Measurements from ENCODE around the gene POLG2.
"Not testable (repeated sequence)": the region's sequence is repeated elsewhere in the genome, so short reads cannot be mapped to it uniquely, and the experiment has no call there.

Gene POLG2

GRCh38 chr17:64470625-64471024, 26.2 kb downstream of the POLG2 start:
- peaks cover 6% of the 10 kb centered on the region for H3K4me1 ChIP-seq (ENCODE audit: control insufficient read depth, insufficient read depth, low read length)
- no peaks in the 10 kb centered on the region for H3K9me3 ChIP-seq (ENCODE audit: control insufficient read depth, insufficient read depth, low read length)
- no peaks in the 10 kb centered on the region for H3K36me3 ChIP-seq (ENCODE audit: control insufficient read depth, insufficient read depth, low read length)
- no peak overlapping the region for H3K4me3 ChIP-seq (ENCODE audit: low read depth, low read length)
- no peaks in the 10 kb centered on the region for H3K27me3 ChIP-seq (ENCODE audit: control insufficient read depth, insufficient read depth, low read length)
- no peak overlapping the region for H3K9ac ChIP-seq (ENCODE audit: low read depth, low read length)

- H3K36me3 ChIP-seq (ENCODE audit: control insufficient read depth, insufficient read depth, low read length); H3K4me3 ChIP-seq (ENCODE audit: low read depth, low read length); H3K27me3 ChIP-seq (ENCODE audit: control insufficient read depth, insufficient read depth, low read length); H3K4me1 ChIP-seq (ENCODE audit: control insufficient read depth, insufficient read depth, low read length); H3K9me3 ChIP-seq (ENCODE audit: control insufficient read depth, insufficient read depth, low read length); H3K9ac ChIP-seq (ENCODE audit: low read depth, low read length): not testable (repeated sequence)
These were observed 30.0 kb downstream of the POLG2 start for GRCh38 chr17:64466834-64467233.

- H3K9ac ChIP-seq (ENCODE audit: low read depth, low read length): no peak overlapping the region
- no peak overlapping the region for H3K4me3 ChIP-seq (ENCODE audit: low read depth, low read length)
- peaks cover 6% of the 10 kb centered on the region for H3K4me1 ChIP-seq (ENCODE audit: control insufficient read depth, insufficient read depth, low read length)
- H3K36me3 ChIP-seq (ENCODE audit: control insufficient read depth, insufficient read depth, low read length): no peaks in the 10 kb centered on the region
- H3K9me3 ChIP-seq (ENCODE audit: control insufficient read depth, insufficient read depth, low read length): no peaks in the 10 kb centered on the region
- H3K27me3 ChIP-seq (ENCODE audit: control insufficient read depth, insufficient read depth, low read length): no peaks in the 10 kb centered on the region
These were observed 30.7 kb downstream of the POLG2 start for GRCh38 chr17:64466019-64466735.

- Histone ChIP-seq H3K36me3 (ENCODE audit: control insufficient read depth, insufficient read depth, low read length) (no peaks in the 10 kb centered on the region), H3K9me3 (ENCODE audit: control insufficient read depth, insufficient read depth, low read length) (no peaks in the 10 kb centered on the region), H3K4me3 (ENCODE audit: low read depth, low read length) (no peak overlapping the region), H3K9ac (ENCODE audit: low read depth, low read length) (no peak overlapping the region), H3K4me1 (ENCODE audit: control insufficient read depth, insufficient read depth, low read length) (peaks cover 2% of the 10 kb centered on the region), H3K27me3 (ENCODE audit: control insufficient read depth, insufficient read depth, low read length) (no peaks in the 10 kb centered on the region)
These were observed 35.1 kb downstream of the POLG2 start for GRCh38 chr17:64461788-64462187.

- no peak overlapping the region for H3K4me3 ChIP-seq (ENCODE audit: low read depth, low read length)
- no peaks in the 10 kb centered on the region for H3K4me1 ChIP-seq (ENCODE audit: control insufficient read depth, insufficient read depth, low read length)
- no peaks in the 10 kb centered on the region for H3K36me3 ChIP-seq (ENCODE audit: control insufficient read depth, insufficient read depth, low read length)
- no peaks in the 10 kb centered on the region for H3K27me3 ChIP-seq (ENCODE audit: control insufficient read depth, insufficient read depth, low read length)
- H3K9ac ChIP-seq (ENCODE audit: low read depth, low read length): no peak overlapping the region
- no peaks in the 10 kb centered on the region for H3K9me3 ChIP-seq (ENCODE audit: control insufficient read depth, insufficient read depth, low read length)
These were observed 35.9 kb downstream of the POLG2 start for GRCh38 chr17:64460955-64461354.

GRCh38 chr17:64459818-64460217, 37.0 kb downstream of the POLG2 start:
- not testable (repeated sequence) for H3K36me3 ChIP-seq (ENCODE audit: control insufficient read depth, insufficient read depth, low read length); H3K9ac ChIP-seq (ENCODE audit: low read depth, low read length); H3K4me3 ChIP-seq (ENCODE audit: low read depth, low read length); H3K9me3 ChIP-seq (ENCODE audit: control insufficient read depth, insufficient read depth, low read length); H3K27me3 ChIP-seq (ENCODE audit: control insufficient read depth, insufficient read depth, low read length); H3K4me1 ChIP-seq (ENCODE audit: control insufficient read depth, insufficient read depth, low read length)

GRCh38 chr17:64459284-64459747, 37.5 kb downstream of the POLG2 start:
- H3K9me3 ChIP-seq (ENCODE audit: control insufficient read depth, insufficient read depth, low read length): no peaks in the 10 kb centered on the region
- no peaks in the 10 kb centered on the region for H3K36me3 ChIP-seq (ENCODE audit: control insufficient read depth, insufficient read depth, low read length)
- H3K27me3 ChIP-seq (ENCODE audit: control insufficient read depth, insufficient read depth, low read length): no peaks in the 10 kb centered on the region
- no peaks in the 10 kb centered on the region for H3K4me1 ChIP-seq (ENCODE audit: control insufficient read depth, insufficient read depth, low read length)
- H3K9ac ChIP-seq (ENCODE audit: low read depth, low read length): no peak overlapping the region
- no peak overlapping the region for H3K4me3 ChIP-seq (ENCODE audit: low read depth, low read length)

GRCh38 chr17:64458756-64459155, 38.1 kb downstream of the POLG2 start:
- Histone ChIP-seq H3K9ac (ENCODE audit: low read depth, low read length) (no peak overlapping the region), H3K36me3 (ENCODE audit: control insufficient read depth, insufficient read depth, low read length) (no peaks in the 10 kb centered on the region), H3K4me1 (ENCODE audit: control insufficient read depth, insufficient read depth, low read length) (no peaks in the 10 kb centered on the region), H3K9me3 (ENCODE audit: control insufficient read depth, insufficient read depth, low read length) (no peaks in the 10 kb centered on the region), H3K27me3 (ENCODE audit: control insufficient read depth, insufficient read depth, low read length) (no peaks in the 10 kb centered on the region), H3K4me3 (ENCODE audit: low read depth, low read length) (no peak overlapping the region)

GRCh38 chr17:64457156-64457555, 39.7 kb downstream of the POLG2 start:
- Histone ChIP-seq H3K36me3 (ENCODE audit: control insufficient read depth, insufficient read depth, low read length) (no peaks in the 10 kb centered on the region), H3K9me3 (ENCODE audit: control insufficient read depth, insufficient read depth, low read length) (no peaks in the 10 kb centered on the region), H3K27me3 (ENCODE audit: control insufficient read depth, insufficient read depth, low read length) (no peaks in the 10 kb centered on the region), H3K4me1 (ENCODE audit: control insufficient read depth, insufficient read depth, low read length) (no peaks in the 10 kb centered on the region), H3K4me3 (ENCODE audit: low read depth, low read length) (no peak overlapping the region), H3K9ac (ENCODE audit: low read depth, low read length) (no peak overlapping the region)

GRCh38 chr17:64455993-64456885, 40.6 kb downstream of the POLG2 start:
- H3K9ac ChIP-seq (ENCODE audit: low read depth, low read length): no peak overlapping the region
- H3K4me1 ChIP-seq (ENCODE audit: control insufficient read depth, insufficient read depth, low read length): no peaks in the 10 kb centered on the region
- H3K9me3 ChIP-seq (ENCODE audit: control insufficient read depth, insufficient read depth, low read length): no peaks in the 10 kb centered on the region
- H3K36me3 ChIP-seq (ENCODE audit: control insufficient read depth, insufficient read depth, low read length): no peaks in the 10 kb centered on the region
- no peaks in the 10 kb centered on the region for H3K27me3 ChIP-seq (ENCODE audit: control insufficient read depth, insufficient read depth, low read length)
- no peak overlapping the region for H3K4me3 ChIP-seq (ENCODE audit: low read depth, low read length)

GRCh38 chr17:64449545-64449944, 47.3 kb downstream of the POLG2 start:
- Histone ChIP-seq H3K27me3 (ENCODE audit: control insufficient read depth, insufficient read depth, low read length) (no peaks in the 10 kb centered on the region), H3K36me3 (ENCODE audit: control insufficient read depth, insufficient read depth, low read length) (no peaks in the 10 kb centered on the region), H3K4me3 (ENCODE audit: low read depth, low read length) (no peak overlapping the region), H3K9ac (ENCODE audit: low read depth, low read length) (no peak overlapping the region), H3K4me1 (ENCODE audit: control insufficient read depth, insufficient read depth, low read length) (no peaks in the 10 kb centered on the region), H3K9me3 (ENCODE audit: control insufficient read depth, insufficient read depth, low read length) (no peaks in the 10 kb centered on the region)

All from iPS-15b (cell line).